HepG2 (cell line): Measurements from ENCODE around the gene RNF126. TPM values are rescaled to one million over a fixed set of nuclear protein-coding genes. Genes with fewer than 3 reads are reported as not detected.

ENCODE experiments used
- ATAC-seq: fragments of 200-7000 bp; cut with Tn5 transposase; 3 replicates; pipeline ENCODE4 v1.9.1; 2020; ENCODE audit warnings: mild to moderate bottlenecking, moderate library complexity
- BruUV-seq: library from RNA; stranded (reverse); fragments of 400-500 nt; replicated peaks from 2 replicates; lab custom pipeline; 2021; lab: Mats Ljungman, UMichigan
- CTCF ChIA-PET: fragments of 300-600 bp; formaldehyde crosslinking; extraction: SDS; loops from one replicate; lab custom pipeline; 2021; ENCODE audit warnings: low total read pairs, inconsistent platforms, low intra/inter-chr PET ratio; lab: Yijun Ruan, JAX
- POLR2A ChIA-PET: fragments of 350-600 bp; sonication (Branson Sonifier 250); formaldehyde crosslinking; loops from one replicate; lab custom pipeline; 2020; ENCODE audit warnings: antibody characterized with exemption, inconsistent platforms; lab: Yijun Ruan, JAX
- DNase-seq: peaks from one replicate; pipeline ENCODE4 v3.0.0-alpha.2; 2015; ENCODE audit warnings: low spot score
- FAIRE-seq: peaks from 3 replicates; lab custom pipeline; 2011; peaks lifted over from hg19 to GRCh38; lab: Jason Lieb, UNC
- H2AFZ ChIP-seq: one replicate; pipeline ENCODE4 v1.6.1; 2011; ENCODE audit warnings: low read length, inconsistent platforms
- H3K27ac ChIP-seq: fragments of 300-600 bp; 3 replicates; pipeline ENCODE4 v1.8.0; 2011; ENCODE audit warnings: mixed run types, mild to moderate bottlenecking, mixed read lengths, low read length, inconsistent platforms; ENCODE audit not compliant: insufficient read depth; ENCODE audit errors: extremely low read length
- H3K27me3 ChIP-seq, 2 experiments: fragments of 200-600 bp in 1 of 2; 2 replicates in 1 of 2; 3 replicates in 1 of 2; pipeline versions ENCODE4 v1.6.0 to v1.8.0; 2011; ENCODE audit warnings: low read length in 2 of 2, mild to moderate bottlenecking in 2 of 2, moderate library complexity in 2 of 2, inconsistent platforms in 1 of 2; ENCODE audit not compliant: insufficient read depth in 2 of 2, control insufficient read depth in 1 of 2
- H3K36me3 ChIP-seq, 2 experiments: fragments of 200-600 bp in 1 of 2; replicated peaks in 1 of 2; 2 replicates in 1 of 2; 3 replicates in 1 of 2; pipeline versions ENCODE4 v1.5.1 to v1.8.0; 2011; ENCODE audit warnings: low read length in 2 of 2, inconsistent platforms in 1 of 2; ENCODE audit not compliant: insufficient read depth in 2 of 2, control insufficient read depth in 1 of 2
- H3K4me1 ChIP-seq: 2 replicates; pipeline ENCODE4 v1.5.1; 2012; ENCODE audit warnings: low read length, inconsistent platforms; ENCODE audit not compliant: insufficient read depth
- H3K4me2 ChIP-seq: 2 replicates; pipeline ENCODE4 v1.6.0; 2011; ENCODE audit warnings: low read depth, low read length, inconsistent platforms
- H3K4me3 ChIP-seq, 3 experiments: fragments of 200-600 bp in 1 of 3; sonication (generic), shearing (Covaris generic) in 1 of 3; replicated peaks in 1 of 3; 2 replicates each; pipeline ENCODE4 v1.5.1; 2011 to 2016; ENCODE audit warnings: low read length in 3 of 3, inconsistent platforms in 2 of 3, low read depth in 2 of 3, mild to moderate bottlenecking in 2 of 3, control low read depth in 1 of 3, mixed read lengths in 1 of 3; ENCODE audit not compliant: insufficient read depth in 1 of 3
- H3K79me2 ChIP-seq: one replicate; pipeline ENCODE4 v1.6.1; 2011; ENCODE audit warnings: low read length, inconsistent platforms; ENCODE audit not compliant: insufficient read depth
- H3K9ac ChIP-seq: 2 replicates; pipeline ENCODE4 v1.6.0; 2011; ENCODE audit warnings: mild to moderate bottlenecking, low read depth, low read length, inconsistent platforms; ENCODE audit not compliant: insufficient read depth
- H3K9me3 ChIP-seq: 2 replicates; pipeline ENCODE4 v1.5.1; 2012; ENCODE audit warnings: mild to moderate bottlenecking, low read length
- H4K20me1 ChIP-seq: 2 replicates; pipeline ENCODE4 v1.6.0; 2011; ENCODE audit warnings: inconsistent platforms, mild to moderate bottlenecking, low read length, moderate library complexity; ENCODE audit not compliant: insufficient read depth
- AGO2 ChIP-seq: fragments of 200-400 bp; formaldehyde crosslinking; optimal IDR thresholded peaks from 2 replicates; pipeline ENCODE3; 2017; ENCODE audit warnings: mild to moderate bottlenecking, low read depth, low read length, moderate library complexity
- ETS1 ChIP-seq: sonication (generic); formaldehyde crosslinking; IDR thresholded peaks from 2 replicates; pipeline ENCODE4 v1.4.0; 2020; ENCODE audit warnings: missing genetic modification reagents
- HOXA9 ChIP-seq: sonication (generic); formaldehyde crosslinking; IDR thresholded peaks from 2 replicates; pipeline ENCODE4 v1.8.1; 2022; ENCODE audit warnings: missing genetic modification reagents, mild to moderate bottlenecking, moderate library complexity, borderline replicate concordance
- JUN ChIP-seq: sonication (generic); formaldehyde crosslinking; IDR thresholded peaks from 2 replicates; pipeline ENCODE4 v1.4.0; 2020; ENCODE audit warnings: mild to moderate bottlenecking, missing genetic modification reagents
- MTF1 ChIP-seq: sonication (generic); formaldehyde crosslinking; IDR thresholded peaks from 2 replicates; pipeline ENCODE4 v1.5.0; 2020; ENCODE audit warnings: missing genetic modification reagents
- PHF21A ChIP-seq: sonication (generic); formaldehyde crosslinking; IDR thresholded peaks from 2 replicates; pipeline ENCODE4 v1.5.0; 2020; ENCODE audit warnings: mild to moderate bottlenecking, missing genetic modification reagents
- ZNF552 ChIP-seq: sonication (generic); formaldehyde crosslinking; IDR thresholded peaks from 2 replicates; pipeline ENCODE4 v1.9.0; 2022; ENCODE audit warnings: missing genetic modification reagents, mild to moderate bottlenecking, borderline replicate concordance
- ZNF576 ChIP-seq: sonication (generic); formaldehyde crosslinking; IDR thresholded peaks from 2 replicates; pipeline ENCODE4 v1.4.0; 2020; ENCODE audit warnings: mild to moderate bottlenecking, missing genetic modification reagents
- ZSCAN29 ChIP-seq: sonication (generic); formaldehyde crosslinking; conservative IDR thresholded peaks from 2 replicates; pipeline ENCODE4 v1.4.0; 2020; ENCODE audit warnings: mild to moderate bottlenecking, missing genetic modification reagents
- WGBS: methylation state at CpG from one replicate; pipeline ENCODE4 v1.1.6; 2017; ENCODE audit warnings: low lambda C conversion rate; 5-methylcytosine and 5-hydroxymethylcytosine counted together
- in situ Hi-C: cut with HindIII; loops from 2 replicates; pipeline ENCODE4 v1.10.0; 2017; ENCODE audit warnings: low pct_unique_long_range_greater_than_20kb; ENCODE audit not compliant: extremely low pct_ligation_motif_present
- intact Hi-C: fragments of 100-400 bp; cut with micrococcal nuclease; formaldehyde crosslinking; loops from one replicate; pipeline ENCODE4 v1.10.0; 2022; ENCODE audit not compliant: unreplicated experiment
- polyA plus RNA-seq, 8 experiments: library from polyadenylated mRNA; depleted of rRNA in 3 of 8; stranded (reverse) in 7 of 8; unstranded in 1 of 8; fragments of >200 nt; fragmentation: Illumina TruSeq in 4 of 8; extraction: Trizol in 4 of 8; gene quantifications; 2 replicates each; pipeline versions ENCODE4 v1.2.1 to v1.2.3, GENCODE V29; 2011 to 2016; ENCODE audit warnings: low read depth in 4 of 8, missing spikeins in 1 of 8, mixed read lengths in 1 of 8; ENCODE audit not compliant: insufficient read depth in 1 of 8
- total RNA-seq, 5 experiments: library from RNA; depleted of rRNA; stranded (reverse); fragments of >200 nt; fragmentation: Illumina TruSeq; extraction: Trizol; gene quantifications; 2 replicates each; pipeline ENCODE4 v1.2.3, GENCODE V29; 2016; ENCODE audit warnings: low read depth in 1 of 5
- TF ChIP-seq, protein P1 (sequence below): sonication (generic); formaldehyde crosslinking; IDR thresholded peaks from 2 replicates; pipeline ENCODE4 v1.4.0; 2020; ENCODE audit warnings: mild to moderate bottlenecking, low read depth, missing genetic modification reagents
- TF ChIP-seq, protein P2 (sequence below): sonication (generic); formaldehyde crosslinking; IDR thresholded peaks from 2 replicates; pipeline ENCODE4 v1.4.0; 2020; ENCODE audit warnings: missing genetic modification reagents, low read depth, mild to moderate bottlenecking, borderline replicate concordance

RNF126 gene
- total and polyA plus RNA-seq, 2 of the 13 experiments (the other 11 are each of a cell fraction or from before 2014, with no cell fraction given): 23.2 to 34.0 TPM

DNA sequence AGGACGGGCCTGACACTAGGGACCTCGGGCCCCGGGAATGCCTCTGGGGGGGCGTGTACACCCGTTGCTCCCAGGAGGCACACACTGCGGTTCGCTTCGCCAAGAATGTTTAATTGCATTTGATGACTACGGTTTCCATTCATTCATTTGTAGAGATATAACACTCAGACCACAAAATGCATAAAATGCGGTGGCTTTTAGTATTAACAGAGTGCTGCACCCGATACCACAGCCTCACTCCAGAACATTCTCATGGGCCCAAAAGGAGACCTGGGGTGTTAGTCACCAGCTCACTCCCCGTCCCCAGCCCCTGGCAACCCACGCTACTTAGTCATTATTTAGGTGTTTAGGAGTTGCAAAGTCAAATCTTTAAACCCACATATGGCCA is 51.5 kb downstream of the RNF126 start (continued):
- TF ChIP-seq, protein P1, sequence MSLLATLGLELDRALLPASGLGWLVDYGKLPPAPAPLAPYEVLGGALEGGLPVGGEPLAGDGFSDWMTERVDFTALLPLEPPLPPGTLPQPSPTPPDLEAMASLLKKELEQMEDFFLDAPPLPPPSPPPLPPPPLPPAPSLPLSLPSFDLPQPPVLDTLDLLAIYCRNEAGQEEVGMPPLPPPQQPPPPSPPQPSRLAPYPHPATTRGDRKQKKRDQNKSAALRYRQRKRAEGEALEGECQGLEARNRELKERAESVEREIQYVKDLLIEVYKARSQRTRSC (CRISPR knock-in tag): no peak
- TF ChIP-seq ETS1 (CRISPR knock-in tag) (no peak), JUN (CRISPR knock-in tag) (no peak), ZNF576 (no peak), ZNF552 (CRISPR knock-in tag) (no peak), ZSCAN29 (CRISPR knock-in tag) (no peak), PHF21A (no peak), HOXA9 (no peak)
- TF ChIP-seq, all 625 proteins: peak for 0

- intact Hi-C loops (no loop called here), in situ Hi-C loops (no loop called here)
- Histone ChIP-seq H3K9ac (no peak overlapping the region), H3K36me3 (peaks cover 3 to 4% of the 10 kb centered on the region in 2 experiments; a peak in 2 of 5 replicates), H3K27me3 (no peaks in the 10 kb centered on the region), H3K4me2 (no peak overlapping the region), H3K79me2 (no peaks in the 10 kb centered on the region), H3K4me1 (no peaks in the 10 kb centered on the region), H3K4me3 (no peak overlapping the region), H4K20me1 (no peaks in the 10 kb centered on the region), H3K9me3 (no peaks in the 10 kb centered on the region), H2AFZ (no peak overlapping the region), H3K27ac (no peak overlapping the region)
- BruUV-seq: no TSS peak
- FAIRE-seq (no peak), DNase-seq (no peak), ATAC-seq (no peak)
- TF ChIP-seq AGO2: peak; percentile 32
- TF ChIP-seq, protein P2, sequence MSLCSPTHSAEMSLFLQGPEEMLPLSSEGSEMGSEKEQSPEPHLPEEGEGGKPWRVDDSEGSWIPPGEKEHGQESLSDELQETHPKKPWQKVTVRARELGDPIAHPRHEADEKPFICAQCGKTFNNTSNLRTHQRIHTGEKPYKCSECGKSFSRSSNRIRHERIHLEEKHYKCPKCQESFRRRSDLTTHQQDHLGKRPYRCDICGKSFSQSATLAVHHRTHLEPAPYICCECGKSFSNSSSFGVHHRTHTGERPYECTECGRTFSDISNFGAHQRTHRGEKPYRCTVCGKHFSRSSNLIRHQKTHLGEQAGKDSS: no peak
- no peak for TF ChIP-seq MTF1 (CRISPR knock-in tag)
- CTCF ChIA-PET: no interaction called here
- WGBS: 91% methylated on average over 28 of the region's 36 CpGs
- POLR2A ChIA-PET: no interaction called here
Observed at GRCh38 chr19:610801-611480, 52.1 kb downstream of the RNF126 start.
